H1 (cell line): Measurements from ENCODE around the gene SEMA3B. TPM values are rescaled to one million over a fixed set of nuclear protein-coding genes. Genes with fewer than 3 reads are reported as not detected.

Source experiments
- BRCA1 ChIP-seq: IDR thresholded peaks from 2 replicates; pipeline ENCODE4 v1.6.1; 2012; ENCODE audit warnings: low read depth, low read length, improper control_type of control experiment
- CTBP2 ChIP-seq: IDR thresholded peaks from 2 replicates; pipeline ENCODE4 v1.7.0; 2011; ENCODE audit warnings: borderline replicate concordance, mild to moderate bottlenecking, moderate library complexity, mixed read lengths, low read length; ENCODE audit not compliant: insufficient read depth, insufficient read length
- E2F6 ChIP-seq: IDR thresholded peaks from 2 replicates; pipeline ENCODE4 v1.6.1; 2012; ENCODE audit warnings: inconsistent platforms
- EZH2 ChIP-seq: fragments of 200-600 bp; sonication (generic); IDR thresholded peaks from 2 replicates; pipeline ENCODE4 v1.7.1; 2012; ENCODE audit warnings: low read depth, mild to moderate bottlenecking, moderate library complexity, low read length, inconsistent platforms; ENCODE audit not compliant: severe bottlenecking
- GABPA ChIP-seq: IDR thresholded peaks from 2 replicates; pipeline ENCODE4 v1.6.1; 2011; ENCODE audit warnings: mild to moderate bottlenecking, low read length, moderate library complexity, borderline replicate concordance; ENCODE audit not compliant: insufficient read depth
- MAX ChIP-seq: IDR thresholded peaks from 2 replicates; pipeline ENCODE4 v1.6.1; 2012; ENCODE audit warnings: inconsistent platforms
- POU5F1 ChIP-seq: IDR thresholded peaks from 2 replicates; pipeline ENCODE4 v1.6.1; 2011; ENCODE audit warnings: low read depth, mild to moderate bottlenecking, low read length, moderate library complexity
- SAP30 ChIP-seq: fragments of 300-600 bp; sonication (generic); IDR thresholded peaks from 2 replicates; pipeline ENCODE4 v1.7.1; 2012; ENCODE audit warnings: low read length, moderate library complexity, mild to moderate bottlenecking, inconsistent platforms; ENCODE audit not compliant: insufficient read depth, insufficient replicate concordance
- SIX5 ChIP-seq: IDR thresholded peaks from 2 replicates; pipeline ENCODE4 v1.6.1; 2011; ENCODE audit warnings: mild to moderate bottlenecking, low read depth, low read length
- SP2 ChIP-seq: IDR thresholded peaks from 2 replicates; pipeline ENCODE4 v1.6.1; 2012; ENCODE audit warnings: mild to moderate bottlenecking, low read length, inconsistent platforms
- SRF ChIP-seq: IDR thresholded peaks from 2 replicates; pipeline ENCODE4 v1.6.1; 2011; ENCODE audit warnings: mild to moderate bottlenecking, low read depth, low read length, moderate library complexity
- TAF1 ChIP-seq: IDR thresholded peaks from 2 replicates; pipeline ENCODE4 v1.6.1; 2011; ENCODE audit warnings: mild to moderate bottlenecking, low read depth, low read length
- TAF7 ChIP-seq: optimal IDR thresholded peaks from 2 replicates; pipeline ENCODE3; 2011; ENCODE audit warnings: low read depth, mild to moderate bottlenecking, inconsistent platforms, low read length, moderate library complexity, borderline replicate concordance
- TBP ChIP-seq: IDR thresholded peaks from 2 replicates; pipeline ENCODE4 v1.6.1; 2011; ENCODE audit warnings: low read depth, low read length, improper control_type of control experiment
- polyA plus RNA-seq, 7 experiments: library from polyadenylated mRNA; depleted of rRNA in 3 of 7; stranded (reverse) in 5 of 7; unstranded in 2 of 7; fragments of >200 nt in 5 of 7; fragments of 200-250 nt in 2 of 7; gene quantifications; 1 replicate in 5 of 7; 2 replicates in 1 of 7; 4 replicates in 1 of 7; pipeline versions ENCODE4 v1.2.1 to v1.2.3, GENCODE V29; 2011 to 2013; ENCODE audit warnings: missing spikeins in 2 of 7, mixed read lengths in 2 of 7
- total RNA-seq: library from RNA; stranded (reverse); fragmentation: NEBNext Ultra II Directional; extraction: Animal tissue kit (Norgen Biotek cat#: 25700); gene quantifications from 2 replicates; pipeline ENCODE4 v1.2.1, GENCODE V29; 2021

SEMA3B gene
- total and polyA plus RNA-seq, 2 of the 8 experiments (the other 6 are each of a cell fraction or from before 2014, with no cell fraction given) = 3.0 to 4.7 TPM

GRCh38 chr3:50264383-50264963, 4.5 kb upstream of the SEMA3B start (continued):
- TF ChIP-seq SAP30 (no peak), GABPA (no peak), E2F6 (no peak), CTBP2 (no peak), SP2 (no peak), SRF (no peak), POU5F1 (no peak), SIX5 (no peak), BRCA1 (no peak), TAF7 (no peak), EZH2 (no peak), TBP (no peak), MAX (no peak), TAF1 (no peak)
